ENCODE data around the gene RNASE13. TPM values are rescaled to one million over a fixed set of nuclear protein-coding genes. Genes with fewer than 3 reads are reported as not detected.

The RNASE13 gene
- total RNA-seq, 1 experiment from 2014 or later, result not detected

DNA sequence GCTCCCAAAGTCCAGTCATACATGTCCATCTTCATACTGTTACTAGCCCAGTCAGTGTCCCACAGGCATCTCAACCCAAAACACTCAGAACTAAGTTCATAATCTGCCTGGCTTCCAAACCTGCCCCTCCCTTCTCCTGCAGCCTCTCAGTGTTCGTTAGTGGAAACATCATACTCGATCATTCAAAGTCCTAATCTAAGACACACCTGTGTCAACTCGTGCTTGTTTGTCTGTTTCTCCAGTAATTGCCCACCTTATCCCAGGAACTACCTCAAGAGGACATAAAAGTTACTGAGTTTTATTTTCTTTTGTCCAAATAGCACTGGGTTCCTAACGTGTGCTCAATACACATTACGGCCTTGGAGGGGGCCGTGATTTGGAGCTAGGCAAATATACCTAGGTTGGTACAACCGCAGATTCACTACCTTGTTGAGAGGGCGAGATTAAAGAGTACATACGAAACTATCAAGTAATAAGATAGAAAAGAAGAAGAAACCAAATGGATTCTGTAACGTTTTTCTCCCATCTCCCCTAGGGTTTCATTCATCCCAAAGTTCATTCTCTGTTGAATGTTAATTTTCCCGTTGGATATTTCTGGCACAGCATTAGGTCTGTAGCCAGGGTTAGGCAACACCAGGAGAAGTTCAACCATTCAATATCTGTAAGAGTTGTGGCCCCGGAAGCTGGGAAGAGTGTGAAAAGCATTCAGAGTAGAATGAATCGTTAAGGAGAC is 26.2 kb upstream of the RNASE13 start:
- POLR2A ChIA-PET, result no interaction called here
- TF ChIP-seq, protein P1, sequence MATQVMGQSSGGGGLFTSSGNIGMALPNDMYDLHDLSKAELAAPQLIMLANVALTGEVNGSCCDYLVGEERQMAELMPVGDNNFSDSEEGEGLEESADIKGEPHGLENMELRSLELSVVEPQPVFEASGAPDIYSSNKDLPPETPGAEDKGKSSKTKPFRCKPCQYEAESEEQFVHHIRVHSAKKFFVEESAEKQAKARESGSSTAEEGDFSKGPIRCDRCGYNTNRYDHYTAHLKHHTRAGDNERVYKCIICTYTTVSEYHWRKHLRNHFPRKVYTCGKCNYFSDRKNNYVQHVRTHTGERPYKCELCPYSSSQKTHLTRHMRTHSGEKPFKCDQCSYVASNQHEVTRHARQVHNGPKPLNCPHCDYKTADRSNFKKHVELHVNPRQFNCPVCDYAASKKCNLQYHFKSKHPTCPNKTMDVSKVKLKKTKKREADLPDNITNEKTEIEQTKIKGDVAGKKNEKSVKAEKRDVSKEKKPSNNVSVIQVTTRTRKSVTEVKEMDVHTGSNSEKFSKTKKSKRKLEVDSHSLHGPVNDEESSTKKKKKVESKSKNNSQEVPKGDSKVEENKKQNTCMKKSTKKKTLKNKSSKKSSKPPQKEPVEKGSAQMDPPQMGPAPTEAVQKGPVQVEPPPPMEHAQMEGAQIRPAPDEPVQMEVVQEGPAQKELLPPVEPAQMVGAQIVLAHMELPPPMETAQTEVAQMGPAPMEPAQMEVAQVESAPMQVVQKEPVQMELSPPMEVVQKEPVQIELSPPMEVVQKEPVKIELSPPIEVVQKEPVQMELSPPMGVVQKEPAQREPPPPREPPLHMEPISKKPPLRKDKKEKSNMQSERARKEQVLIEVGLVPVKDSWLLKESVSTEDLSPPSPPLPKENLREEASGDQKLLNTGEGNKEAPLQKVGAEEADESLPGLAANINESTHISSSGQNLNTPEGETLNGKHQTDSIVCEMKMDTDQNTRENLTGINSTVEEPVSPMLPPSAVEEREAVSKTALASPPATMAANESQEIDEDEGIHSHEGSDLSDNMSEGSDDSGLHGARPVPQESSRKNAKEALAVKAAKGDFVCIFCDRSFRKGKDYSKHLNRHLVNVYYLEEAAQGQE (IDR thresholded peaks at IDR 0.05; ENCODE audit: insufficient read depth in 1 of 2, low read depth in 2 of 2, low read length in 1 of 2), result no peak
- TF ChIP-seq POLR2AphosphoS5 (IDR thresholded peaks at IDR 0.05; ENCODE audit: low read depth, low read length) (no peak), TCF7L2 (IDR thresholded peaks at IDR 0.05; ENCODE audit: low read depth, low read length) (no peak), SIN3A (IDR thresholded peaks at IDR 0.05; ENCODE audit: borderline replicate concordance, insufficient read depth, low read depth, low read length) (no peak)
- TF ChIP-seq, protein P2, sequence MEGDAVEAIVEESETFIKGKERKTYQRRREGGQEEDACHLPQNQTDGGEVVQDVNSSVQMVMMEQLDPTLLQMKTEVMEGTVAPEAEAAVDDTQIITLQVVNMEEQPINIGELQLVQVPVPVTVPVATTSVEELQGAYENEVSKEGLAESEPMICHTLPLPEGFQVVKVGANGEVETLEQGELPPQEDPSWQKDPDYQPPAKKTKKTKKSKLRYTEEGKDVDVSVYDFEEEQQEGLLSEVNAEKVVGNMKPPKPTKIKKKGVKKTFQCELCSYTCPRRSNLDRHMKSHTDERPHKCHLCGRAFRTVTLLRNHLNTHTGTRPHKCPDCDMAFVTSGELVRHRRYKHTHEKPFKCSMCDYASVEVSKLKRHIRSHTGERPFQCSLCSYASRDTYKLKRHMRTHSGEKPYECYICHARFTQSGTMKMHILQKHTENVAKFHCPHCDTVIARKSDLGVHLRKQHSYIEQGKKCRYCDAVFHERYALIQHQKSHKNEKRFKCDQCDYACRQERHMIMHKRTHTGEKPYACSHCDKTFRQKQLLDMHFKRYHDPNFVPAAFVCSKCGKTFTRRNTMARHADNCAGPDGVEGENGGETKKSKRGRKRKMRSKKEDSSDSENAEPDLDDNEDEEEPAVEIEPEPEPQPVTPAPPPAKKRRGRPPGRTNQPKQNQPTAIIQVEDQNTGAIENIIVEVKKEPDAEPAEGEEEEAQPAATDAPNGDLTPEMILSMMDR (IDR thresholded peaks at IDR 0.05), result no peak

DNA sequence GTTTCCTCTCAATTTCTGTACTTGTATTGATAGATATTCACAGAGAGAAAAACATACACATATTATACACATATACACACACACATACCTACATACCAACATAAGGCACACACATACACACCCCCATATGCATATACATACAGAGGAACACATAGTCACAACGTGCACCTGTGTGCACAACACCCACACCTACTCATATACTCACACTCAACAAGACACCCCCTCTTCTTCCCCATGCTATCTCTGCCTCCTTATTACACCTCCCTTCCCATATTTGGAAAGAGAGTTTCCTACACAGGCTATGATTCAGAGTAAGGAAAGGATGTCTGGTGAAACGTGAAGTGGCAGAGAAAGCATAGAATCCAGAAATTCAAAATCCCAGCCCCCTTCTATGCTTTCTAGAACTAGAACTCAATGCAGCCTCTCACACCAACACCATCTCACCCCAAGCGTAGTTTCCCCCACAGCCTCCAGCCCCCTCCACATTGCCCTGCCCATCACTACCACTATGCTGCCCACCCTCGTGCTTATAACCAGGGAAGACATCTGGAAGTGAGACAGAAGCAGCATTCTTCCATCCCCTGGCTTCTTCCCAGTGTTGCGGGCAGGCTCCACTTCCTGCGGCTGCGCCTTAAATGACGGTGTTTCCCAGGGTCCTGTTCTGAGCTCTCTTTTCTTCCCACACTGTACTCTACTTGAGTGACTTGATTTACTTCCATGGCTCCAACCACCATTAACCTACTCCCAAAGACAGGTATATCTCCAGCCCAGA is 25.4 kb upstream of the RNASE13 start:
- Histone ChIP-seq H3K4me1 (ENCODE audit: control insufficient read depth, insufficient read depth, low read length) (no peaks in the 10 kb centered on the region), H3K9me3 (ENCODE audit: control insufficient read depth, insufficient read depth, low read depth, low read length) (no peaks in the 10 kb centered on the region), H3K36me3 (ENCODE audit: control insufficient read depth, insufficient read depth, low read length) (no peaks in the 10 kb centered on the region), H3K27ac (ENCODE audit: low read length) (no peak overlapping the region), H3K27me3 (ENCODE audit: control insufficient read depth, insufficient read depth, low read length) (no peaks in the 10 kb centered on the region; the same call in none of the 2 replicates), H3K4me3 (ENCODE audit: low read depth in 2 of 2, low read length in 2 of 2) (no peak overlapping the region)
- in situ Hi-C loops (cut with HindIII; ENCODE audit: low pct_unique_long_range_greater_than_20kb, low sequenced_read_pairs) (no loop called here), intact Hi-C loops (cut with micrococcal nuclease; ENCODE audit: unreplicated experiment) (no loop called here)
- ATAC-seq, result no peak
- CTCF ChIA-PET, result no interaction called here
- no TSS peak for BruUV-seq (replicated peaks)
- DNase-seq (ENCODE audit: low read depth, low spot score), result no peak
- POLR2A ChIA-PET, result no interaction called here
- TF ChIP-seq SIN3A (IDR thresholded peaks at IDR 0.05; ENCODE audit: borderline replicate concordance, insufficient read depth, low read depth, low read length) (no peak), TCF7L2 (IDR thresholded peaks at IDR 0.05; ENCODE audit: low read depth, low read length) (no peak), POLR2AphosphoS5 (IDR thresholded peaks at IDR 0.05; ENCODE audit: low read depth, low read length) (no peak)
- TF ChIP-seq, protein P2 (IDR thresholded peaks at IDR 0.05), result no peak
- TF ChIP-seq, protein P1 (IDR thresholded peaks at IDR 0.05; ENCODE audit: insufficient read depth in 1 of 2, low read depth in 2 of 2, low read length in 1 of 2), result no peak

More for the DNA sequence above, 26.2 kb upstream of the RNASE13 start:
- Histone ChIP-seq H3K4me3 (ENCODE audit: low read depth in 2 of 2, low read length in 2 of 2) (no peak overlapping the region), H3K36me3 (ENCODE audit: control insufficient read depth, insufficient read depth, low read length) (no peaks in the 10 kb centered on the region), H3K27me3 (ENCODE audit: control insufficient read depth, insufficient read depth, low read length) (peaks cover 2% of the 10 kb centered on the region), H3K9me3 (ENCODE audit: control insufficient read depth, insufficient read depth, low read depth, low read length) (no peaks in the 10 kb centered on the region), H3K4me1 (ENCODE audit: control insufficient read depth, insufficient read depth, low read length) (no peaks in the 10 kb centered on the region), H3K27ac (ENCODE audit: low read length) (no peak overlapping the region)
- in situ Hi-C loops (cut with HindIII; ENCODE audit: low pct_unique_long_range_greater_than_20kb, low sequenced_read_pairs) (no loop called here), intact Hi-C loops (cut with micrococcal nuclease; ENCODE audit: unreplicated experiment) (no loop called here)
- ATAC-seq (no peak), DNase-seq (ENCODE audit: low read depth, low spot score) (no peak)
- CTCF ChIA-PET, result no interaction called here
- no TSS peak for BruUV-seq (replicated peaks)

All from Panc1 (cell line).